GM21825 (cell line): ENCODE measurements around the gene PRRT1B.

Experiments
- ATAC-seq: cut with Tn5 transposase; IDR thresholded peaks from one replicate; pipeline ENCODE4 v1.9.1; 2021; ENCODE audit warnings: mild to moderate bottlenecking, moderate library complexity; ENCODE audit not compliant: unreplicated experiment

PRRT1B gene

DNA sequence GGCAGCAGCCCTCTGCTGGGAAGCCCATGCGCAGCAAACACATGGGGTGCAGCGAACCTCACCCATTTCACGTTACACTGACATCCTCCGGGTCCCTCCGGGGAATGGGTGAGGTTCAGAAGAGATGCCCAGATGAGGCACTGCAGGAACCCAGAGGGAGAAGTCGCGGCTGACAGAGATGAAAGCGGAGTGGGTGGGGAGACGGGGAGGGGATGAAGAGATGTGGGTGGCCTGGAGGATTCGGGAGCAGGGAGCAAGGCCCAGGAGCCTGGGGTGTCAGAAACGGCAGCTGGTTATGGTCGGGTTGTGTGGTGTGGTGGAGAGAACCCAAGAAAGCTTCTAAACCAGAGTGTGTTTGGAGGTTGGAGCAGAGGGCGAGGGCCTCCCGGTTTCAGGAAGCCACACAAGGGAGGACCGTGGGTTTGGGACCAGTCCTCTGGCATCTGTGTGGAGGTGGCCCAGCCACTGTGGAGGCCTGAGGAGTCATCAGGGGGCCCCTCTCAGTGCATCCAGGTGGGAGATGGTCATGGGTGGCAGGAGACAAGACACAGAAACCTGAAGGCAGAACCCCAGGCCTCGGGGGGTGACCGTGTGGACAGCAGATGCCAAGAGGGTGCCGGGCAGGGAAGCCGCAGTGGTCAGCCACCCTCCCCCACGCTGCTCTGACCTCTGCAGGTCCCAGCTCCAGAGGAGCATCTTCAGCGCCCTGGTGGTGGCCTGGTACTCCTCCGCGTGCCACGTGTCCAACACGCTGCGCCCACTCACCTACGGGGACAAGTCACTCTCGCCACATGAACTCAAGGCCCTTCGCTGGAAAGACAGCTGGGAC is 22.9 kb upstream of the PRRT1B start:
- no peak for ATAC-seq

- ATAC-seq = no peak
Observed at GRCh38 chr9:131523086-131523388, 22.3 kb upstream of the PRRT1B start.

DNA sequence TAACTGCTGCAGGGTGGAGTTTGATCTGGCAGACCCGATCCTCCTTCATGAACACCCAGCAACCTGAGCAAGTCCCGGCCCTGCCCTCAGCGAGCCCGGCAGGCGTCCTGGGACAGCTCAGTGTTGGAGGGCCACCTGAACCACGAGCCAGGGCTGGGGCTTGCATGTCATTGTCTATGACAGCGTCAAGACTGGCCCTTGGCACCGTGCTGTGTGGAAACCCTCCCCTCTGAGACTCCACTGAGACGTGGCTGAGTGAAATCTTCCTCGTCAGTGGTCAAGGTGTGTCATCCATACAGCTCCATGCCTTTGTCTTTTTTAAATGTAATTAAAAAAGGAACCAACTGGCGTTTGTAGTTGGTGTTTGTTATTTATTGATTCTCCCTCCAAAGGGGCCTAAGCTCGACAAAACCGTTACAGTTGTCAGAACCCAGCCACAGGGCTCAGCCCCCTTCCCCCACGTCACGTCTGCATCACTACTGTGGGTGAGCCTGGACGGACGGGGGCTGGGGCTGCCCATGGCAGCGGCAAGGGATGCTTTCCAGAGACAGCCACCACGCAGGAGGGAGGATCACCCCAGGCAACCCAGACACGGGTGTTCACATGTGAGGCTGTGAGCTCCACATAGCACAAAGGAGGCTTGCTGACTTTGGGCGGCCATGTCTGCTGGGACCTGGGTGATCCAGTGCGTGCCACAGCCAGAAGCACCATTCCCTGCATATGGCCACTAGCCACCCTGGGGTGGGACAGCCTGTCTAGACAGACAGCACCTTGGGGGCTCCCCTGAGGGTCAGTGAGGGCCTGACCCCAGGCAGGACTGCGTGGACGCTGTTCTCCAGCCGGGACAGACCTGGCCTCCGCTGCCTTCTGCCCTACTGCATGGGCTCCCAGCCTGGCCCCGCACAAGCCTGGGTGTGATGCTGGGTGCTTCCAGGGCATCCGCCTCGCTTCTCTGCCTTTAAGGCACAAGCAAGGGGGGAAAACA is 21.6 kb upstream of the PRRT1B start:
- ATAC-seq = no peak

DNA sequence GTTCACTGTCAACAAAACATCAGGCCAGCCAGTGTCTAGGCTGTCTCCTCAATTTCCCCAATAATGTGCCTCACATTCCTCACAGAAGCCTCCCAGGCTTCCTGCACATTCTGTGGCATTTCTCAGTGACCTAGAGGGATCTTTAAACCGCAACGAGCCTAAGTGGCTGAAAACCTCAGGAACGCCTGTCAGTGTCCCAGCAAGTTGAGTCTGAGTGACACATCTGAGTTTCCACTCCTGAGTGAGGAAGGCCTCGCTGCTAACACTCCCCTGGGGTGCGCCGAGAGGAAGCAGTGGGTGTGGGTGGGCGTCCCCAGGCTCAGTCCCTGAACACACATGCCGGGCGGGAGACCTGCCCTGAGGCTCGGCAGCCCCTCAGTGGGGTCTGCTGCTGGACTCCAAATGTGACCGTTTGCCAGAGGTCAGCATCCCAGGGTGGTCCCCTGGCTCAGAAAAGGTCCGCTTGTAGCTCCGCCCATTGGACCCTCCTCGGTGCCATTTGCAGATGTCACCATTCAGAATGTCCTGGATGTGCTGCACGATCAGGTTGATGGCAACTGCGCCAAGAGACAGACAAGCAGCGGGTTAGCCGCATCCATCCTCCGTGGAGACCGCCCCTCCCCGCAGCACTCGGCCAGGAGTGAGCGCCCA is 20.5 kb upstream of the PRRT1B start:
- ATAC-seq = no peak

DNA sequence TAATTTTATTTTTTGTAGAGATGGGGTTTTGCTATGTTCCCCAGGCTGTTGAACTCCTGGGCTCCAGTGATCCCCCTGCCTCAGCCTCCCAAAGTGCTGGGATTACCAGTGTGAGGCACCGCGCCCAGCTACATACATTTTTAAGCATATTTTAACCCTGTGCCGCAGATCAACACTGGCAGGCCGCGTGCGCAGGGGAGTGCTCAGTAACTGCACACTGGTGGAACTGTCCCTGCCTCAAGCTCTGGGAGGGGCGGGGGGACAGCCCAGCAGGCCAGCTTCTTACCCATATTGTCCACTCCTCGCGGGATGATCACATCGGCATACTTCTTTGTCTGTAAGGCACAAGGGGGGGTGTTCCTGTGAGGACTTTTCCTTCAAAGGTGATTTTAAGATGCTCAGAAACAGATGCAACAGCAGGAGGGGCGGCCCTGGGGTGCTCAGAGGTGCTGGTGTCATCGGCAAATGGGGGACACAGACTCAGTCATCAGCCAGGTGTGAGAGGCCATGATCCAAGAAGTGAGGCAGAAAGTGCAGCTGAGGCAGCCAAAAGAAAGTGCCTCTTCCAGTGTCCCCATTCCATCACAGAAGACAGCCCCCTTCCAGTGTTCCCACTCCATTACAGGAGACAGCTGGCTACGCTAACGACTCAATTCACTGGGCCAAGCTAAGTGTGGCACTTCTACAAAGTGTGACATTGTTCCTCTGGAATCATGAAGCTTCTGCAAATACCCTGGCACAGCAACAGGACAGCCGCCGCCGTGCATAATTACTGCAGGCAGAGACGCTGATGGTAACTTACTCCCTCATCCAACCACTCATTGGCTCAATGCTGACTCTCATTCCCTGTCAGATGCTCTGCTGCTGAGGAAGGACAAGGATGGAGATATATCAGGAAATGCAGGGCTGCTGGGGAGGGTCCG is 19.4 kb upstream of the PRRT1B start:
- ATAC-seq = no peak

GRCh38 chr9:131528186-131528585 is 17.1 kb upstream of the PRRT1B start:
- ATAC-seq = no peak

GRCh38 chr9:131528886-131529505 is 16.3 kb upstream of the PRRT1B start:
- ATAC-seq = no peak

GRCh38 chr9:131529597-131530545 is 15.5 kb upstream of the PRRT1B start:
- ATAC-seq = no peak

GRCh38 chr9:131530546-131530919 is 14.8 kb upstream of the PRRT1B start:
- ATAC-seq = no peak

GRCh38 chr9:131530920-131531832 is 14.1 kb upstream of the PRRT1B start, which contains the start of gene UCK1:
UCK1 (minus strand) TSS chr9:131531263; CDS start chr9:131531174, 89 bp downstream.
- ATAC-seq = peak; percentile 82

- no peak for ATAC-seq
Observed at GRCh38 chr9:131534721-131535237, 10.5 kb upstream of the PRRT1B start.

DNA sequence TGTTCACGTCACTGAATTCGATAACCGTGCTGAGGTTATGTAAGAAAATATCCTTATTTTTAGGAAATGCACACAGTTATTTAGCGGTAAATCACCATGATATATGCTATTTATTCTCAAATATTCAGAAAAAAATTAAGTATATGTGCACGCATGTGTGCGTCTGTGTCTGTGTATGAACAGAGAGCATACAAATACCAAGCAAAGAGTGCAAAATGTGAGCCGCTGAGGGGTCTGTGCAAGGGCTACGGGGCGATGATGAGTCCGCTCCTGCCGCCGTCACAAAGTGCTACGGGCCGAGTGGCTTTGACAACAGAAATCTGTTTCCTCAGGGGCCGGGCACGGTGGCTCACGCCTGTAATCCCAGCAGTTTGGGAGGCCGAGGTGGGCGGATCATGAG is 7.4 kb upstream of the PRRT1B start:
- ATAC-seq = no peak

GRCh38 chr9:131539223-131539923 is 6.0 kb upstream of the PRRT1B start:
- ATAC-seq = no peak

DNA sequence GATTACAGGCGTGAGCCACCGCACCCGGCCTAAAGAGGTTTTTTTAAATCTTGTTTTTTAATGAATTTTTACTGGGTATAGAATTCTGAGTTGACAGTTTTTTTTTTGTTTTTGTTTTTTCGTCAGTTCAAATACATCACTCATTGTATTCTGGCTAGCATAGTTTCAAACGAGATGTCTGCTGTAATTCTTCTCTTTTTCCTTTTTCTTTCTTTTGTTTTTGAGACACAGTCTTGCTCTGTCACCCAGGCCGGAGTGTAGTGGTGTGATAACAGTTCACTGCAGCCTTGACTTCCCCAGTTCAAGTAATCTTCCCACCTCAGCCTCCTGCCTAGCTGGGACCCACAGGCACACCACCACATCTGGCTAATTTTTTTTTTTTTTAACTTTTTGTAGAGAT is 2.2 kb upstream of the PRRT1B start:
- ATAC-seq = no peak

DNA sequence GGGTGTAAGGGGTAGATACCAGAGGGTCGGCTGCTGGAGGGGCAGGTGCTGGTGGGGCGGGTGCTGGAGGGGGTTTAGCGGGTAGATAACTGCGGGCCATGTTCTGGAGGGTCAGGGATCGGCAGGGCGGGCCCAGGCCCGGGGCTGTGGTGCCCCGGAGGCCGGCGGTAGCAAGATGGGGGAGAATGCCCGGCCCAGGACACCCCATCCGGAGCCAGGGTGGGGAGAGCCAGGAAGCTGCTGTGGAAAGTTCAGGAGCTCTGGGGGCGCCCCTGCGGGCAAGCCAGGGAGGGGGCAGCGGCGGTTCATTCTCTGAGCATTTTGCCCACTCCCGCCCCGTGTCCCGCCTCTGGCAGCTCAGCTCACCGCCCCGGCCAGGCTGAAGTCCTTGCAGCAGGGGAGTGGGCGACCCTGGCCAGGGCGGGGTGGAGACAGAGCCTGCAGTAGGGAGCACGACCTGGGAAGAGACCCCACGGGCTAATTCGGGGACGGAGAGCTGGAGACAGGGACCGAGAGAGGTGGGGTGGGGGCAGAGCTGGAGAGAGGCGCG is 538 bp downstream of the PRRT1B start:
- ATAC-seq = no peak

DNA sequence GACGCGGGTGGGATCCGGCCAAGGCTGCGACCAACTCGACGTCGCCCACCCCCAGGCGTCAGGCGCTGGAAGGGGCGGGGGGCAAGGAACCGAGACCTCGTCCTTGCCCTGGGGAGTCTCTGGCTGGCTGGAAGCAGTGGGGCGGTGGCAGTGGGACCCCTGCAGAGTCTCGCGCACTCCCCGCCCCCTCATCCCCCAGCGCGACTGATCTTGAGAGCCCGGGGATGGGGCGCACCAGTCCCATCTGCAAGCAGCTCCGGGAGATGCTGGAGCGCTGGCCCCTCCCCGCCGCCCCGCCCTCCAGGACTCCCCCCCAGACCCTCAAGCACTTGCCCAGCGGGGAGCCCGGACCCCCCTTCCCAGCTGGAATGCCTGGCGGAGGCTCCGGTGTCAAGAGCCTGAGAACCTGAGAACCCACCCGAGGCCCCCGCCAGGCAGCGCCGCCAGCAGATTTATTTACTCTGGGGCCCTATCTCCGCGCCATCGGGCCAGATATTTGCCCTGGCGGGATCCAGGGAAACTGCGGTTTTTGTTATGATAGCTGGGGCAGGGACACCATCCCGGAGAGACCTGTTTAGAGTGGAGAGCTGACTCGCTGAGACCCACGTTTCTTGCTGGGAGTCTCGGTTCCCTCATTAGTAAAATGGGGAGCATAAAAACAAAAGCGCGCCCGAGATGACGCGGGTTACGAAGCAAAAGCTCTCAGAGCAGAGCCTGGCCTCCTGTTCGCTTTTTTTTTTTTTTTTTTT is 1.2 kb downstream of the PRRT1B start:
- no peak for ATAC-seq
